HAP-1 (cell line): ENCODE data around the gene FOSB.

Experiments used
- DNase-seq, 2 experiments: peaks; one replicate each; pipeline ENCODE4 v3.0.0-alpha.2; 2016 to 2020; ENCODE audit warnings: low spot score in 2 of 2
- H3K27me3 ChIP-seq: fragments of 250-450 bp; sonication (Bioruptor Pico); 2 replicates; pipeline ENCODE4 v1.5.1; 2020; ENCODE audit warnings: low read depth, mild to moderate bottlenecking, moderate library complexity
- H3K36me3 ChIP-seq: fragments of 250-450 bp; sonication (Bioruptor Pico); replicated peaks from 2 replicates; pipeline ENCODE4 v1.5.1; 2020; ENCODE audit warnings: mild to moderate bottlenecking
- H3K4me1 ChIP-seq: fragments of 250-450 bp; sonication (Bioruptor Pico); 2 replicates; pipeline ENCODE4 v1.5.1; 2020; ENCODE audit warnings: mild to moderate bottlenecking
- H3K4me3 ChIP-seq: fragments of 250-450 bp; sonication (Bioruptor Pico); 2 replicates; pipeline ENCODE4 v1.5.1; 2020; ENCODE audit warnings: mild to moderate bottlenecking, moderate library complexity
- H3K9me3 ChIP-seq: fragments of 250-450 bp; sonication (Bioruptor Pico); 2 replicates; pipeline ENCODE4 v1.5.1; 2020; ENCODE audit warnings: mild to moderate bottlenecking, moderate library complexity
- in situ Hi-C: fragments of 300-500 bp; cut with MboI; formaldehyde crosslinking; loops from 3 replicates; pipeline ENCODE4 v1.14.3; 2020; ENCODE audit warnings: low sequenced_read_pairs, inconsistent platforms, mixed read lengths

FOSB gene

GRCh38 chr19:45473682-45474605 lies 6.1 kb downstream of the FOSB start:
- H3K27me3 ChIP-seq = no peaks in the 10 kb centered on the region
- peaks cover 11% of the 10 kb centered on the region for H3K4me1 ChIP-seq
- H3K36me3 ChIP-seq = no peaks in the 10 kb centered on the region
- in situ Hi-C loops = no loop called here
- no peaks in the 10 kb centered on the region for H3K9me3 ChIP-seq
- H3K4me3 ChIP-seq = no peak overlapping the region
- no peak for DNase-seq

- H3K36me3 ChIP-seq = no peaks in the 10 kb centered on the region
- H3K4me3 ChIP-seq = no peak overlapping the region
- H3K4me1 ChIP-seq = peaks cover 10% of the 10 kb centered on the region
- DNase-seq = no peak
- H3K9me3 ChIP-seq = no peaks in the 10 kb centered on the region
- H3K27me3 ChIP-seq = no peaks in the 10 kb centered on the region
- in situ Hi-C loops = loop anchor here (5.0 kb wide), 1 partner anchor 33 kb away; no protein-coding TSS in a partner anchor
These were observed 7.1 kb downstream of the FOSB start for GRCh38 chr19:45474606-45475521.

DNA sequence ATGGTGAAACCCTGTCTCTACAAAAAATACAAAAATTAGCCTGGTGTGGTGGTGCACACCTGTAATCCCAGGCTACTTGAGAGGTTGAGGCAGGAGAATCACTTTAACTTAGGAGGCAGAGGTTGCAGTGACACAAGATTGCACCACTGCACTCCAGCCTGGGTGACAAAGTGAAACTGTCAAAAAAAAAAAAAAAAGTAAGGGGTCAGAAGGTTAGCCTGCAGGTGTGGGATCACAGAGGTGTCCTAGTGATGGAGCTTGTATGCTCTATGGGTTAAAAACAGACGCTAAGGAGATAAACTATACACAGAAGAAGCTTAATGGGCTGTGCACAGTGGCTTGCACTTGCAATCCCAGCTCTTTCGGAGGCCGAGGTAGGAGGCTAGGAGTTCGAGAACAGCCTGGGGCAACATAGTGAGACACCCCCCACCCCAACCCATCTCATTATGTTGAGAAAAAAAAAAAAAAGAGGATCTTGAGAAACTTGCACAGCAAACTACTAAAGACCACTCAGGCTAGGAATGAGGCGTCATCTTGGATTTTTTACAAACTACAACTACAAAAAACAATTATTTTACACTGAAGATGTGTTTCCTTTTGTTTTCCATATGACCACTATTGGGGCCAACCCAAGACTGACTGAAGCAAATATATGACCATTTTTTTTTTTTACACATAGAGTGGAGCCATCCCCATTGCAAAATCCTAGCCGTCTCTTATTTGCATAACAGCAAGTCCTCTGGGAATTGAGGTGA lies 7.9 kb downstream of the FOSB start:
- H3K4me3 ChIP-seq = no peak overlapping the region
- DNase-seq = no peak
- H3K4me1 ChIP-seq = peaks cover 5% of the 10 kb centered on the region
- H3K36me3 ChIP-seq = no peaks in the 10 kb centered on the region
- H3K9me3 ChIP-seq = no peaks in the 10 kb centered on the region
- H3K27me3 ChIP-seq = no peaks in the 10 kb centered on the region
- in situ Hi-C loops = loop anchor here (5.0 kb wide), 1 partner anchor 33 kb away; no protein-coding TSS in a partner anchor

DNA sequence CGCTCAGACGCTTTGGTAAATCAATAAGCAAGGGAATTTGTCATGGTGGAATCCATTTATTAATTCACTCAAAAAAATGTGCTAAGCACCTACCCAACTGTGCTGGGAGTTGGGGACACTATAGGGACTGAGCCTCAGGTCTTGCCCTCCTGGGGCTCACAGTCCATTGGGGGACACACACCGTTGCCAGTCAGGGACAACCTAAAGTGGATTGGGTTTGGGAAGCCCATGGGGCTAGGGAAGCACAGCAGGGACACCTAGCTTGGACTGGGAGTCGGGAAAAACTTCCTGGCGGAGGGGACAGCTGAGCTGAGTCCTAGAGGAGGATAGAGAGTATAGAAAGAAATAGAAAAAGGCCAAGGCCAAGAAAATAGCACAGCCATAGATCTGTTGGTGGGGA lies 8.5 kb downstream of the FOSB start:
- Histone ChIP-seq H3K27me3 (no peaks in the 10 kb centered on the region), H3K36me3 (no peaks in the 10 kb centered on the region), H3K4me1 (peaks cover 5% of the 10 kb centered on the region), H3K9me3 (no peaks in the 10 kb centered on the region), H3K4me3 (no peak overlapping the region)
- no peak for DNase-seq
- in situ Hi-C loops = loop anchor here (5.0 kb wide), 1 partner anchor 34 kb away; no protein-coding TSS in a partner anchor

- Histone ChIP-seq H3K4me1 (peaks cover 5% of the 10 kb centered on the region), H3K4me3 (no peak overlapping the region), H3K27me3 (no peaks in the 10 kb centered on the region), H3K36me3 (no peaks in the 10 kb centered on the region), H3K9me3 (no peaks in the 10 kb centered on the region)
- in situ Hi-C loops = loop anchor here (5.0 kb wide), 1 partner anchor 35 kb away; no protein-coding TSS in a partner anchor
- DNase-seq = no peak
These were observed 9.4 kb downstream of the FOSB start for GRCh38 chr19:45477186-45477585.

DNA sequence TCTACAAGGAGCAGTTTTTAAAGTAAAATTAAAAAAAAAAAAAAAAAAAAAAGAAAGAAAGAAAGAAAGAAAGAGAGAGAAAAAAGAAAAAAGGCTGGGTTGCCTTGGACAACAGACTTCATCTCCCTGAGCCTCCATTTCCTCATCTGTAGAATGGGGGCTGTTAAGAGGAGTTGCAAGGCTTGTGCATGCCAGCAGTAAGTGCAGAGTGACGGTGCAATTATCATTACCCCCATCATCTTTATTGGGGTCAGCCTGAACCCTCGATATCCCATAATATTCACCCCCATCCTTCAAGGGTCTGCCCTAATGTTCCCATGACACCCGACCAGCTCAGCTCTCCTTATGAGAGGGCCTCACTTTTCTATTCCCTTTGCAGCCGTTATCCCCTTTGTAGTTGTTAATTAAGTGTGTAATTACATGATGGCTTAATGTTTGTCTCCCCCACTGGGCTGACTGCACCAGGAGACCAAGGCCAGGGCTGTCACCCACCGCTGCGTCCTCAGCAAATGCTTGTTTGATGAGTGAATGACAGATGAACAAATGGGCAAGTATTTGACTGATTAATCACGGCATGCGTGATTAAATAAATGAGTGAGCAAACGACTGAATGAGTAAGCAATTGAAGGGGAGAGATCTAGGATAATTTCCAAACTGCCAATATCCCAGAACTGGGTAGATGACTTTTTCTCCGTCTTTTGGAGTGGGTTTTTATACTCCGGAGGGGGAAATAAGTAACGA lies 10.1 kb downstream of the FOSB start:
- in situ Hi-C loops = loop anchor here (5.0 kb wide), 1 partner anchor 36 kb away; no protein-coding TSS in a partner anchor
- Histone ChIP-seq H3K4me1 (peaks cover 5% of the 10 kb centered on the region), H3K36me3 (no peaks in the 10 kb centered on the region), H3K9me3 (no peaks in the 10 kb centered on the region), H3K4me3 (peak overlapping the region; percentile 42), H3K27me3 (no peaks in the 10 kb centered on the region)
- no peak for DNase-seq

- Histone ChIP-seq H3K4me1 (peaks cover 5% of the 10 kb centered on the region), H3K36me3 (no peaks in the 10 kb centered on the region), H3K27me3 (no peaks in the 10 kb centered on the region), H3K9me3 (no peaks in the 10 kb centered on the region), H3K4me3 (peak overlapping the region; percentile 42)
- DNase-seq = peak; percentile 90 to 94
- in situ Hi-C loops = loop anchor here (5.0 kb wide), 1 partner anchor 36 kb away; no protein-coding TSS in a partner anchor
These were observed 10.8 kb downstream of the FOSB start for GRCh38 chr19:45478454-45479238.

GRCh38 chr19:45483033-45483432 lies 15.2 kb downstream of the FOSB start:
- in situ Hi-C loops = no loop called here
- no peaks in the 10 kb centered on the region for H3K36me3 ChIP-seq
- DNase-seq = no peak
- no peaks in the 10 kb centered on the region for H3K9me3 ChIP-seq
- no peak overlapping the region for H3K4me3 ChIP-seq
- no peaks in the 10 kb centered on the region for H3K27me3 ChIP-seq
- H3K4me1 ChIP-seq = peaks cover 5% of the 10 kb centered on the region

GRCh38 chr19:45484273-45484945 lies 16.6 kb downstream of the FOSB start:
- H3K9me3 ChIP-seq = no peaks in the 10 kb centered on the region
- in situ Hi-C loops = no loop called here
- no peaks in the 10 kb centered on the region for H3K36me3 ChIP-seq
- peaks cover 4% of the 10 kb centered on the region for H3K4me1 ChIP-seq
- no peaks in the 10 kb centered on the region for H3K27me3 ChIP-seq
- DNase-seq = no peak
- H3K4me3 ChIP-seq = no peak overlapping the region

GRCh38 chr19:45485305-45486077 lies 17.7 kb downstream of the FOSB start:
- H3K4me1 ChIP-seq = peaks cover 4% of the 10 kb centered on the region
- no peaks in the 10 kb centered on the region for H3K9me3 ChIP-seq
- DNase-seq = peak; percentile 89 to 99
- peak overlapping the region; percentile 33 for H3K4me3 ChIP-seq
- in situ Hi-C loops = no loop called here
- no peaks in the 10 kb centered on the region for H3K36me3 ChIP-seq
- no peaks in the 10 kb centered on the region for H3K27me3 ChIP-seq

GRCh38 chr19:45488708-45489107 lies 20.9 kb downstream of the FOSB start:
- H3K36me3 ChIP-seq = no peaks in the 10 kb centered on the region
- peaks cover 5% of the 10 kb centered on the region for H3K4me1 ChIP-seq
- no peaks in the 10 kb centered on the region for H3K27me3 ChIP-seq
- no peak overlapping the region for H3K4me3 ChIP-seq
- no peaks in the 10 kb centered on the region for H3K9me3 ChIP-seq
- in situ Hi-C loops = no loop called here
- DNase-seq = no peak
